Measurements from ENCODE around the gene CHRNA1.

DNA sequence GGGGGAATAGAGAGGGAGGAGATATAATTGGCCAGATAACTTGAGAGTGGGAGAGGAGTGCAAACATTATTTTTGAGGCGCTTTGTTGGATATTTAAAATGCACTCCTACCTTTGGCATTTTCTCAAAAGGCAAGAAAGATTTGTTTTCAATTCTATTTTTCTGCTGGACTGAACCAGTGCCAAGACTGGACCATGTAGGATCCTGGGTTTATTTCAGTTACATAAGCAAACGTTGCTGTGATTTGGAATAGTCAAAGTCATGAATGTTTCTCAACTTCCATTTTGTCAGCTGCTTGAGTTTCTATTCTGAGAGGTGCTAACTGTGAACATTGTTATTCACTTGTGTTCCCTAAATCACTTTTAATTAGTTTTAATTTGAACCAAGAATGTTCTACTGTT lies 8.9 kb upstream of the CHRNA1 start:
- TF ChIP-seq, protein P1, sequence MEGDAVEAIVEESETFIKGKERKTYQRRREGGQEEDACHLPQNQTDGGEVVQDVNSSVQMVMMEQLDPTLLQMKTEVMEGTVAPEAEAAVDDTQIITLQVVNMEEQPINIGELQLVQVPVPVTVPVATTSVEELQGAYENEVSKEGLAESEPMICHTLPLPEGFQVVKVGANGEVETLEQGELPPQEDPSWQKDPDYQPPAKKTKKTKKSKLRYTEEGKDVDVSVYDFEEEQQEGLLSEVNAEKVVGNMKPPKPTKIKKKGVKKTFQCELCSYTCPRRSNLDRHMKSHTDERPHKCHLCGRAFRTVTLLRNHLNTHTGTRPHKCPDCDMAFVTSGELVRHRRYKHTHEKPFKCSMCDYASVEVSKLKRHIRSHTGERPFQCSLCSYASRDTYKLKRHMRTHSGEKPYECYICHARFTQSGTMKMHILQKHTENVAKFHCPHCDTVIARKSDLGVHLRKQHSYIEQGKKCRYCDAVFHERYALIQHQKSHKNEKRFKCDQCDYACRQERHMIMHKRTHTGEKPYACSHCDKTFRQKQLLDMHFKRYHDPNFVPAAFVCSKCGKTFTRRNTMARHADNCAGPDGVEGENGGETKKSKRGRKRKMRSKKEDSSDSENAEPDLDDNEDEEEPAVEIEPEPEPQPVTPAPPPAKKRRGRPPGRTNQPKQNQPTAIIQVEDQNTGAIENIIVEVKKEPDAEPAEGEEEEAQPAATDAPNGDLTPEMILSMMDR (IDR thresholded peaks at IDR 0.05; ENCODE audit: insufficient read depth, low read depth, low read length) = no peak
- TF ChIP-seq EZH2 (IDR thresholded peaks at IDR 0.05; ENCODE audit: insufficient read depth, low read length) = no peak
